Spinal cord (tissue), 10 donors: ENCODE results near the gene AUTS2. TPM values are rescaled to one million over a fixed set of nuclear protein-coding genes. Genes with fewer than 3 reads are reported as not detected.

ENCODE experiments used
- DNase-seq, 6 donors: peaks; one replicate each; pipeline versions ENCODE4 v3.0.0 to v3.0.0-alpha.2; 2013 to 2015; ENCODE audit warnings: low spot score in 6 of 6, low read depth in 4 of 6
- H3K27ac ChIP-seq: one replicate; pipeline ENCODE4 v1.5.1; 2013; ENCODE audit warnings: low read depth, low read length, control low read depth
- H3K27me3 ChIP-seq: one replicate; pipeline ENCODE4 v1.6.1; 2013; ENCODE audit warnings: low read length; ENCODE audit not compliant: control insufficient read depth, insufficient read depth
- H3K36me3 ChIP-seq: one replicate; pipeline ENCODE4 v1.6.1; 2013; ENCODE audit warnings: low read length; ENCODE audit not compliant: control insufficient read depth, insufficient read depth
- H3K4me1 ChIP-seq: one replicate; pipeline ENCODE4 v1.6.1; 2013; ENCODE audit warnings: low read length; ENCODE audit not compliant: control insufficient read depth, insufficient read depth
- H3K4me3 ChIP-seq: one replicate; pipeline ENCODE4 v1.5.1; 2013; ENCODE audit warnings: low read depth, low read length, control low read depth
- H3K9me3 ChIP-seq: one replicate; pipeline ENCODE4 v1.6.1; 2013; ENCODE audit warnings: low read length; ENCODE audit not compliant: control insufficient read depth, insufficient read depth
- WGBS: methylation state at CpG from one replicate; pipeline ENCODE4 v1.1.5; 2013; ENCODE audit warnings: missing lambda C conversion rate; ENCODE audit not compliant: insufficient coverage; 5-methylcytosine and 5-hydroxymethylcytosine counted together
- polyA plus RNA-seq, 2 donors: library from polyadenylated mRNA; unstranded; fragments of 120-200 nt; gene quantifications; one replicate each; pipeline ENCODE4 v1.2.1, GENCODE V29; 2013; ENCODE audit not compliant: insufficient read length in 2 of 2
- total RNA-seq, 2 donors: library from RNA; depleted of rRNA in 1 of 2; stranded (reverse); fragments of 120-200 nt in 1 of 2; fragments of >200 nt in 1 of 2; gene quantifications; one replicate each; pipeline versions ENCODE4 v1.2.3 to v1.2.4, GENCODE V29; 2013 to 2014
- donor health status: healthy.

The AUTS2 gene
- total and polyA plus RNA-seq, 4 donors = 56.2 to 214 (median 135) TPM

GRCh38 chr7:69768986-69769595, 170.8 kb downstream of the AUTS2 start:
- H3K27ac ChIP-seq = no peak overlapping the region
- no peaks in the 10 kb centered on the region for H3K27me3 ChIP-seq
- H3K36me3 ChIP-seq = no peaks in the 10 kb centered on the region
- no peaks in the 10 kb centered on the region for H3K9me3 ChIP-seq
- H3K4me1 ChIP-seq = no peaks in the 10 kb centered on the region
- H3K4me3 ChIP-seq = no peak overlapping the region
- no CpG with 5 or more reads among the region's 1 CpG for WGBS
- peak in 2 of 6 donors; percentile 54 to 68 for DNase-seq

- no peak for DNase-seq
- 100% methylated on average over 1 of the region's 1 CpG for WGBS
- H3K27ac ChIP-seq = no peak overlapping the region
Measured at GRCh38 chr7:69769826-69770225, 171.6 kb downstream of the AUTS2 start.

GRCh38 chr7:69770613-69771012, 172.3 kb downstream of the AUTS2 start:
- WGBS = 67% methylated on average over 1 of the region's 6 CpGs

More at GRCh38 chr7:69769826-69770225, 171.6 kb downstream of the AUTS2 start:
- Histone ChIP-seq H3K4me1 (no peaks in the 10 kb centered on the region), H3K4me3 (no peak overlapping the region), H3K36me3 (no peaks in the 10 kb centered on the region), H3K27me3 (no peaks in the 10 kb centered on the region), H3K9me3 (no peaks in the 10 kb centered on the region)

GRCh38 chr7:69772718-69773436, 174.6 kb downstream of the AUTS2 start:
- DNase-seq = no peak
- no peaks in the 10 kb centered on the region for H3K36me3 ChIP-seq
- no peaks in the 10 kb centered on the region for H3K9me3 ChIP-seq
- WGBS = no CpG with 5 or more reads among the region's 9 CpGs
- H3K27me3 ChIP-seq = no peaks in the 10 kb centered on the region
- no peak overlapping the region for H3K27ac ChIP-seq
- H3K4me3 ChIP-seq = no peak overlapping the region
- H3K4me1 ChIP-seq = no peaks in the 10 kb centered on the region

More at GRCh38 chr7:69770613-69771012, 172.3 kb downstream of the AUTS2 start:
- Histone ChIP-seq H3K27ac (no peak overlapping the region), H3K36me3 (no peaks in the 10 kb centered on the region), H3K9me3 (no peaks in the 10 kb centered on the region), H3K27me3 (no peaks in the 10 kb centered on the region), H3K4me1 (no peaks in the 10 kb centered on the region), H3K4me3 (no peak overlapping the region)
- no peak for DNase-seq

- H3K36me3 ChIP-seq = no peaks in the 10 kb centered on the region
- H3K27ac ChIP-seq = no peak overlapping the region
- 72% methylated on average over 5 of the region's 9 CpGs for WGBS
- H3K27me3 ChIP-seq = no peaks in the 10 kb centered on the region
- no peaks in the 10 kb centered on the region for H3K4me1 ChIP-seq
- H3K9me3 ChIP-seq = no peaks in the 10 kb centered on the region
- no peak overlapping the region for H3K4me3 ChIP-seq
- DNase-seq = no peak
Measured at GRCh38 chr7:69773535-69774225, 175.4 kb downstream of the AUTS2 start.

GRCh38 chr7:69775231-69775771, 177.0 kb downstream of the AUTS2 start:
- H3K27ac ChIP-seq = no peak overlapping the region
- no peaks in the 10 kb centered on the region for H3K9me3 ChIP-seq
- H3K36me3 ChIP-seq = no peaks in the 10 kb centered on the region

GRCh38 chr7:69776611-69777010, 178.3 kb downstream of the AUTS2 start:
- no peak for DNase-seq
- Histone ChIP-seq H3K9me3 (no peaks in the 10 kb centered on the region), H3K27ac (no peak overlapping the region), H3K4me1 (peaks cover 4% of the 10 kb centered on the region), H3K27me3 (no peaks in the 10 kb centered on the region), H3K36me3 (no peaks in the 10 kb centered on the region), H3K4me3 (no peak overlapping the region)
- WGBS = no CpG with 5 or more reads among the region's 1 CpG

More at GRCh38 chr7:69775231-69775771, 177.0 kb downstream of the AUTS2 start:
- H3K4me1 ChIP-seq = no peaks in the 10 kb centered on the region
- DNase-seq = no peak
- WGBS = 90% methylated on average over 2 of the region's 6 CpGs
- H3K4me3 ChIP-seq = no peak overlapping the region
- no peaks in the 10 kb centered on the region for H3K27me3 ChIP-seq

GRCh38 chr7:69778138-69778537, 179.9 kb downstream of the AUTS2 start:
- no peaks in the 10 kb centered on the region for H3K27me3 ChIP-seq
- no peak overlapping the region for H3K4me3 ChIP-seq
- H3K4me1 ChIP-seq = peaks cover 12% of the 10 kb centered on the region
- no peaks in the 10 kb centered on the region for H3K9me3 ChIP-seq
- no peak overlapping the region for H3K27ac ChIP-seq
- no peak for DNase-seq
- H3K36me3 ChIP-seq = no peaks in the 10 kb centered on the region

- peak in 1 of 6 donors; percentile 51 for DNase-seq
- peaks cover 12% of the 10 kb centered on the region for H3K4me1 ChIP-seq
- H3K27me3 ChIP-seq = no peaks in the 10 kb centered on the region
- H3K36me3 ChIP-seq = no peaks in the 10 kb centered on the region
- no peaks in the 10 kb centered on the region for H3K9me3 ChIP-seq
- no peak overlapping the region for H3K4me3 ChIP-seq
- H3K27ac ChIP-seq = no peak overlapping the region
- WGBS = 78% methylated on average over 1 of the region's 1 CpG
Measured at GRCh38 chr7:69780379-69780778, 182.1 kb downstream of the AUTS2 start.
